Calu3 (cell line): ENCODE measurements around the gene TGM2. TPM values are rescaled to one million over a fixed set of nuclear protein-coding genes. Genes with fewer than 3 reads are reported as not detected.
"Not testable (repeated sequence)": the region's sequence is repeated elsewhere in the genome, so short reads cannot be mapped to it uniquely, and the experiment has no call there.

Source experiments
- BruUV-seq: library from RNA; stranded (reverse); fragments of 400-500 nt; replicated peaks from 2 replicates; lab custom pipeline; 2021; lab: Mats Ljungman, UMichigan
- CTCF ChIA-PET: fragments of 300-600 bp; sonication (Branson Sonifier 250); formaldehyde crosslinking; loops from one replicate; lab custom pipeline; 2022; ENCODE audit warnings: antibody characterized with exemption; lab: Charles Lee
- DNase-seq: peaks from one replicate; pipeline ENCODE4 v3.0.0; 2022
- H3K27ac Mint-ChIP-seq: one replicate; pipeline ENCODE4 v1.8.0; 2022; ENCODE audit warnings: mixed read lengths; ENCODE audit not compliant: unreplicated experiment
- H3K27me3 Mint-ChIP-seq: one replicate; pipeline ENCODE4 v1.8.0; 2022; ENCODE audit warnings: mixed read lengths; ENCODE audit not compliant: unreplicated experiment
- H3K36me3 Mint-ChIP-seq: one replicate; pipeline ENCODE4 v1.8.0; 2022; ENCODE audit warnings: mild to moderate bottlenecking, moderate library complexity, mixed read lengths; ENCODE audit not compliant: insufficient read depth, unreplicated experiment
- H3K4me1 Mint-ChIP-seq: one replicate; pipeline ENCODE4 v1.8.0; 2022; ENCODE audit warnings: mild to moderate bottlenecking, low read depth, mixed read lengths; ENCODE audit not compliant: unreplicated experiment
- H3K4me3 Mint-ChIP-seq: one replicate; pipeline ENCODE4 v1.8.0; 2022; ENCODE audit warnings: mild to moderate bottlenecking, low read depth, moderate library complexity, mixed read lengths; ENCODE audit not compliant: unreplicated experiment
- H3K9me3 Mint-ChIP-seq: one replicate; pipeline ENCODE4 v1.8.0; 2022; ENCODE audit warnings: low read depth, mixed read lengths; ENCODE audit not compliant: unreplicated experiment
- intact Hi-C: fragments of 100-400 bp; cut with micrococcal nuclease; formaldehyde crosslinking; loops from one replicate; pipeline ENCODE4 v1.10.0; 2022; ENCODE audit not compliant: unreplicated experiment
- total RNA-seq: library from RNA; stranded (reverse); gene quantifications from 2 replicates; pipeline ENCODE4 v1.2.3, GENCODE V29; 2022
- TF ChIP-seq, protein P1 (sequence below): fragments of 200-600 bp; IDR thresholded peaks from one replicate; pipeline ENCODE4 v1.8.0; 2022; ENCODE audit warnings: antibody characterized with exemption; ENCODE audit not compliant: unreplicated experiment

TGM2 gene
- total RNA-seq, 1 experiment from 2014 or later: 311 TPM

DNA sequence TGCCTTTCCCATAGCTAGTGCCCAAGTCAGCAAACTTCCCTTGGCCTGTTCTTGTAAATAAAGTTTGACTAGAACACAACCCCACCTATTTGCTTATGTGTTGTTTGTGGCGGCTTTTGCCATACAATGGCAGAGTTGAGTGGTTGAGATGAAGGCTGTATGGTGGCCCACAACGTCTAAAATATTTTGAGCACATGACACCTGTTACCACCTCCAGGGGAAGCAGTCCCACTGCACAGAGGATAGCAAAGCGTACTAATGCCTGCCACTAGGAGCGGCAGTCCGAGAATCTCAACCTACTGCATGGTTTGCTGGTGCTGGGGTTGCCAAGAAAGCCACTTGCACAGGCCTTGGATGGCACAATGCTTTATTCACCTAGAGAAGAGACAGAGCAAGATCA, 58.6 kb downstream of the TGM2 start:
- CTCF ChIA-PET: no interaction called here
- Mint-ChIP-seq H3K4me1 (peaks cover 26% of the 10 kb centered on the region), H3K4me3 (no peak overlapping the region), H3K9me3 (no peaks in the 10 kb centered on the region), H3K27ac (no peak overlapping the region), H3K36me3 (no peaks in the 10 kb centered on the region), H3K27me3 (no peaks in the 10 kb centered on the region)
- TF ChIP-seq, protein P1, sequence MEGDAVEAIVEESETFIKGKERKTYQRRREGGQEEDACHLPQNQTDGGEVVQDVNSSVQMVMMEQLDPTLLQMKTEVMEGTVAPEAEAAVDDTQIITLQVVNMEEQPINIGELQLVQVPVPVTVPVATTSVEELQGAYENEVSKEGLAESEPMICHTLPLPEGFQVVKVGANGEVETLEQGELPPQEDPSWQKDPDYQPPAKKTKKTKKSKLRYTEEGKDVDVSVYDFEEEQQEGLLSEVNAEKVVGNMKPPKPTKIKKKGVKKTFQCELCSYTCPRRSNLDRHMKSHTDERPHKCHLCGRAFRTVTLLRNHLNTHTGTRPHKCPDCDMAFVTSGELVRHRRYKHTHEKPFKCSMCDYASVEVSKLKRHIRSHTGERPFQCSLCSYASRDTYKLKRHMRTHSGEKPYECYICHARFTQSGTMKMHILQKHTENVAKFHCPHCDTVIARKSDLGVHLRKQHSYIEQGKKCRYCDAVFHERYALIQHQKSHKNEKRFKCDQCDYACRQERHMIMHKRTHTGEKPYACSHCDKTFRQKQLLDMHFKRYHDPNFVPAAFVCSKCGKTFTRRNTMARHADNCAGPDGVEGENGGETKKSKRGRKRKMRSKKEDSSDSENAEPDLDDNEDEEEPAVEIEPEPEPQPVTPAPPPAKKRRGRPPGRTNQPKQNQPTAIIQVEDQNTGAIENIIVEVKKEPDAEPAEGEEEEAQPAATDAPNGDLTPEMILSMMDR: no peak
- intact Hi-C loops: no loop called here
- BruUV-seq: no TSS peak
- DNase-seq: no peak

DNA sequence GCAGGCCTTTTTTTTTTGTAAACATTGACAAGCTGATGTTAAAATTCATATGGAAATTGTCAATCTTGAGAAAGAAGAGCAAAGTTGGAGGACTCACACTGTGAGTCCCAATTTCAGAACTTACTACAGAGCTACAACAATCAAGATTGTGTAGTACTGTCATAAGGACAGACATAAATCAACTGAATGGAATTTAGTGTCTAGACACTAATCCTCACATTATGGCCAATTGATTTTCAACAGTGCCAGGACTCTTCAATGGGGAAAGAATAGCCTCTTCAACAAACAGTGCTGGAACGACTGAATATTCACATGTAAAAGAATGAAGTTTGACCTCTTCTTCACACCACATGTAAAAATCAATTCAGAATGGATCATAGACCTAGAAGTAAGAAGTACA, 60.8 kb downstream of the TGM2 start:
- Mint-ChIP-seq H3K36me3 (no peaks in the 10 kb centered on the region), H3K4me1 (peaks cover 6% of the 10 kb centered on the region), H3K27me3 (no peaks in the 10 kb centered on the region), H3K4me3 (no peak overlapping the region), H3K9me3 (peaks cover 5% of the 10 kb centered on the region), H3K27ac (no peak overlapping the region)
- no peak for DNase-seq
- TF ChIP-seq, protein P1: no peak
- CTCF ChIA-PET: interaction anchor here (0.6 to 0.9 kb wide), 2 partner anchors 10 to 38 kb away, joined by 3 to 5 read pairs; no protein-coding TSS in a partner anchor
- intact Hi-C loops: no loop called here
- no TSS peak for BruUV-seq

DNA sequence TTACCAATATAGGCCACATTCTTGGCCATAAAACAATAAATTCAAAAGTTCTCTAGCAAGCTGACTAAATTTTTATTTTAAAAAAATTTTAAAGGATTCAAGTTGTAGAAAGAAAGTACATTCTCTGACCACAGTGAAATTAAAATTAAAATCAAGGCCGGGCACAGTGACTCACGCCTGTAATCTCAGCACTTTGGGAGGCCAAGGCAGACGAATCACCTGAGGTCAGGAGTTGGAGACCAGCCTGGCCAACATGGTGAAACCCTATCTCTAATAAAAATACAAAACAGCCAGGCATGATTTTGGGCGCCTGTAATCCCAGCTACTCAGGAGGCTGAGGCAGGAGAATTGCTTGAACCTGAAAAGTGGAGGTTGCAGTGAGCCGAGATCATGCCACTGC, 62.9 kb downstream of the TGM2 start:
- H3K36me3 Mint-ChIP-seq, BruUV-seq, H3K27me3 Mint-ChIP-seq, intact Hi-C loops, DNase-seq, H3K27ac Mint-ChIP-seq, H3K4me1 Mint-ChIP-seq, H3K4me3 Mint-ChIP-seq, H3K9me3 Mint-ChIP-seq: not testable (repeated sequence)
- CTCF ChIA-PET: interaction anchor here (0.6 kb wide), 1 partner anchor 855 kb away, joined by 3 read pairs; no protein-coding TSS in a partner anchor

- intact Hi-C loops: no loop called here
- peaks cover 9% of the 10 kb centered on the region for H3K36me3 Mint-ChIP-seq
- no peak overlapping the region for H3K4me3 Mint-ChIP-seq
- no peak overlapping the region for H3K27ac Mint-ChIP-seq
- H3K4me1 Mint-ChIP-seq: peaks cover 25% of the 10 kb centered on the region
- DNase-seq: no peak
- TF ChIP-seq, protein P1: no peak
- peaks cover 5% of the 10 kb centered on the region for H3K9me3 Mint-ChIP-seq
- BruUV-seq: no TSS peak
- CTCF ChIA-PET: interaction anchor here (1.1 kb wide), 1 partner anchor 26 kb away, joined by 3 read pairs; no protein-coding TSS in a partner anchor
- H3K27me3 Mint-ChIP-seq: no peaks in the 10 kb centered on the region
These were observed 66.1 kb downstream of the TGM2 start for GRCh38 chr20:38098952-38099351.

GRCh38 chr20:38095017-38095686, 69.9 kb downstream of the TGM2 start:
- Mint-ChIP-seq H3K4me1 (peaks cover 29% of the 10 kb centered on the region), H3K9me3 (no peaks in the 10 kb centered on the region), H3K27ac (peak overlapping the region; percentile 50), H3K36me3 (peaks cover 10% of the 10 kb centered on the region), H3K4me3 (no peak overlapping the region), H3K27me3 (no peaks in the 10 kb centered on the region)
- intact Hi-C loops: no loop called here
- BruUV-seq: no TSS peak
- DNase-seq: no peak
- TF ChIP-seq, protein P1: no peak
- CTCF ChIA-PET: interaction anchor here (1.1 kb wide), 1 partner anchor 37 kb away, joined by 5 read pairs; no protein-coding TSS in a partner anchor
